ENCODE data around the gene NR3C1. TPM values are rescaled to one million over a fixed set of nuclear protein-coding genes. Genes with fewer than 3 reads are reported as not detected.
"Not testable (repeated sequence)": the region's sequence is repeated elsewhere in the genome, so short reads cannot be mapped to it uniquely, and the experiment has no call there.

NR3C1 gene
- total RNA-seq, 1 donor from 2014 or later, result 57.8 TPM

DNA sequence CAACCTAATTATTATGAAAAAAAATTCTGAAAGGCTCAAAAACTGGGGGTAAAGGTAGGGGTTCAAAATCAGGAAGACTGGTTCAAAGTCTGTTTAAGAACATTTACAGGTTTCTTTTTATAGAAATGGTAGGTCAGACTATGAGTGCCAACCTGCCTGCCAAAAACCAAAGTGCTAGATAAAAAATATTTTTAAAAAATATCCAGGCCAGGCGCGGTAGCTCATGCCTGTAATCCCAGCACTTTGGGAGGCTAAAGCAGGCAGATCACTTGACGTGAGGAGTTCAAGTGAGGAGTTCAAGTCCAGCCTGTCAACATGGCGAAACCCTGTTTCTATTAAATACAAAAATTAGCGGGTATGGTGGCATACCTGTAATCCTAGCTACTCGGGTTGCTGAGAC, 67.0 kb downstream of the NR3C1 start:
- DNase-seq (ENCODE audit: low spot score), result no peak

DNA sequence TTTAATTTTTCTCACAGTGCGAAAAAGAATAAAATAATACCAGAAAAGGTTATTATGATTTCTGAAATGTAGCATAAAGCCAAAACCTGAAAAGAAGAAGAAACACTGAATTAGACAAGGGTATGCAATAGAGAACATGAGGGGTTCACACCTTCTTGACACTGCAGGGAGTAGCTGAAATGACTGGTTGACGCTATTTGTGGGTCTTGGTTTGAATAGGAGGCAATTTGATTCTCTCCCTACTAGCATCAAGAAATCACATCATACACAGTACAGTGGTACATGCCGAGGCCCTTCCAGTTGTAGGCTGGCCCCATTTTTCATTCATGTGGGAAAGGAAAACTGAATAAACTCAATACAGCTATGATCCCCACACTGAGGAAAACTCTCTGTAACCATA, 68.6 kb downstream of the NR3C1 start:
- no peak for DNase-seq (ENCODE audit: low spot score)

DNA sequence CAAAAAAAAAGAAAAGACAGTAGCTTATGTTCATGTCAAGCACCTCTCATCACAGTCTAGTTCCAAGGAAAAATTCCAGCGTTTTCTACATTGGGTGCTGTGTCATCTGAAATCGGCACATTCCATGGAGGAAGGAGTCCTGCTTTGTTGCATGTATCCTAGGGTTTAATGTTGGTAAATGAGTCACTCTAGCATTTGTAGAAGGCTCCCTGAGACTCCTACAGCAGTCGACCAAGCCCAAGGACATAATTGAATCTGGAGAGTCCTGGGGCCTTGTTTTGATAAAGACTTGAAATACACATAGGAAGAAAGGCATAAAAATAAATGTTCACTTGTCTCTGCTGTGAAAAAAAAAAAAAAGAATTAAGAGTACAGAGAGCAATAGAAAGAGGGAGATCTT, 69.1 kb downstream of the NR3C1 start:
- not testable (repeated sequence) for DNase-seq (ENCODE audit: low spot score)

DNA sequence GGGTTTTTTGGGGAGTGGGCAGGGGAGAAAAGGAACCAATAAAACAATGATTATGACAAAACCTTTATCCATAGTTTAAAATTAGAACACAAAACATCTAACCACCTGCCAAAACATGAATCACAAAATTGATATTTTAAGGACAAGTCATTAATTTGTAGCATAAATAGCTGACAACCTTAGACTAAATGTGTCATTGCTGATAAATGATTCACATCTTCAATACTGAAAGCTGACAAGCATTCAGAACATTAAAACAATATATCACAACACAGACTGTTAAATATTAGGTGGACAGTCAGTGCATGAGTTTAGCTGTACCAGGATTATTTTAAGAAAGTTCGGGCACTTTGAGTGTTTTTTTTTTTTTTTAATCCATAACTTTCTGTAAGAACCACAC, 71.5 kb downstream of the NR3C1 start:
- no peak for DNase-seq (ENCODE audit: low spot score)

DNA sequence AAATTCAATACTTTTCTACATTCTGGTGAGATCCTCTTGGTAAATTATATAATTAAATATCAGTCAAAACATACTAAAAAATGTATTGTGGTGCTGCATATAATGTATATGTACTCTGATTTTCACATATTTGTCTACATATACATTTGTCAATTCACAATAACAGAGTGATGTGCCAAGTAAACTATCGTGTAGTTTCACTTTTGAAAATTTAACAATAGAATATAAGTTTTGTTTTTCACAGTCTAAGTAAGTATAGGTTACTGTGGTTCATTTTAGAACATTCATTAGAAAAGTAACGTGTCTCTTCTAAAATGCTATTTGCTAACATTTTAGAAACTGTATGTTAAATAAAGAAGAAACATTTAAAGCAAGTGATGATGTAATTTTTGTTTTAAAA, 73.6 kb downstream of the NR3C1 start:
- no peak for DNase-seq (ENCODE audit: low spot score)

DNA sequence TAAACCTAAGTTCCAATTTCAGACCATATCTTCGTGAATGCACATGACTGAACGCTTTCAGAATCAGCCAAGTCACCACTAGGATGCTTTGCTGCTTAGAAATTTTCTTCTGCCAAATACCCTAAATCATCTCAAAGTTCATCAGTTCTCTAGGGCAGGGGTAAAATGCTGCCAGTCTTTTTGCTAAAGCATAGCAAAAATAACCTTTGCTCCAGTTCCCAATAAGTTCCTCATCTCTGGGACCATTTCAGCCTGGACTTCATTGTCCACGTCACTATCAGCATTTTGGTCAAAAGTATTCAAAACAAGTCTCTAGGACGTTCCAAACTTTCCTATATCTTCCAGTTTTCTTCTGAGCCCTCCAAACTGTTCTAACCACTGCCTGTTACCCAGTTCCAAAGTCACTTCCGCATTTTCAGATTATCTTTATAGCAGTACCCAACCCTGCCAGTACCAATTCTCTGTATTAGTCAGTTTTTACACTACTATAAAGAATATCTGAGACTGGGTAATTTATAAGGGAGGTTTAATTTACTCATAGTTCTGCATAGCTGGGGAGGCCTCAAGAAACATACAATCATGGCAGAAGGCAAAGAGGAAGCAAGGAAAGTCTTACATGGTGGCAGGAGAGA, 74.8 kb downstream of the NR3C1 start:
- DNase-seq (ENCODE audit: low spot score), result no peak

DNA sequence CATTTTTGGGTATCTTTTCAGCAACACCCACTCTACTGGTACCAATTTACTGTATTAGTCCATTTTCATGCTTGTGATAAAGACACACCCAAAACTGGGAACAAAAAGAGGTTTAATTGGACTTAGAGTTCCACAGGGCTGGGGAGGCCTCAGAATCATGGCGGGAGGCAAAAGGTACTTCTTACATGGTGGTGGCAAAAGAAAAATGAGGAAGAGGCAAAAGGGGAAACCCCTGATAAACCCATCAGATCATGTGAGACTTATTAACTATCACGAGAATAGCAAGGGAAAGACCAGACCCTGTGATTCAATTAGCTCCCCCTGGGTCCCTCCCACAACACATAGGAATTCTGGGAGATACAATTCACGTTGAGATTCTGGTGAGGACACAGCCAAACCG, 78.4 kb downstream of the NR3C1 start:
- DNase-seq (ENCODE audit: low spot score), result not testable (repeated sequence)

DNA sequence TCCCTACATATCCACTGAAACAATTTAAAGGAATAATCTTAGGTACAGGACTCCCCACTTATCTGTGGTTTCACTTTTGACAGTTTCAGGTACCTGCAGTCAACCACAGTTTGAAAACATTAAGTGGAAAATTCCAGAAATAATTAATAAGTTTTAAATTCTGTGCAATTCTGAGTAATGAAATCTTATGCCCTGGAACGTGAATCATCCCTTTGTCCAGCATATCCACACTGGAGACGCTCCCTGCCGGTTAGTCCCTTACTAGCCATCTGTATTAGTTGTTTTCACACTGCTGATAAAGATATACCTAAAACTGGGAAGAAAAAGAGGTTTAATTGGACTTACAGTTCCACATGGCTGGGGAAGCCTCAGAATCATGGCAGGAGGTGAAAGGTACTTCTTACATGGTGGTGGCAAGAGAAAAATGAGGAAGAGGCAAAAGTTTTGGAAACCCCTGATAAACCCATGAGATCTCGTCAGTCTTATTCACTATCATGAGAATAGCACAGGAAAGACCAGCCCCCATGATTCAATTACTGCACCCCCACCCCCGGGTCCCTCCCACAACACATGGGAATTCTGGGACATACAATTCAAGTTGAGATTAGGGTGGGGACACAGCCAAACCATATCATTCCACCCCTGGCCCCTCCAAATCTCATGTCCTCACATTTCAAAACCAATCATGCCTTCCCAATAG, 80.4 kb downstream of the NR3C1 start:
- DNase-seq (ENCODE audit: low spot score), result not testable (repeated sequence)

DNA sequence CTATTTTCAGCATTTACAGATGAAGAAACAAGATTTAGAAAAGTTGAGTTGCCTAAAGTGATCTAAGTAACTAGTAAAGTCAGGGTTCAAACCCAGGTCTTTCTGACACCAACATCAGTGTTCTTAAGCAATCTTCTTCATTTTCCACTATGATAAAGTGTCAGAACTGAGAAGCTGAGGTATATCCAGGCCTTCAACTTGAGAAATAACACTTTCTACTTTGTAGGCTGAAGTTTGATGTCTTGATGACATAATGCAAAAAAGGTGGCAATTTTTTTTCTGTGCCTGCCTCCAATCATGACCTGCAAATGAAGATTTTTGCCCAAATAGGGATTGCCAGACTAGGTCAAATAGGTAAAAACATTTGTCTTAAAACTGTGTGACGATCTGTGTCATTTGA, 81.3 kb downstream of the NR3C1 start:
- no peak for DNase-seq (ENCODE audit: low spot score)

DNA sequence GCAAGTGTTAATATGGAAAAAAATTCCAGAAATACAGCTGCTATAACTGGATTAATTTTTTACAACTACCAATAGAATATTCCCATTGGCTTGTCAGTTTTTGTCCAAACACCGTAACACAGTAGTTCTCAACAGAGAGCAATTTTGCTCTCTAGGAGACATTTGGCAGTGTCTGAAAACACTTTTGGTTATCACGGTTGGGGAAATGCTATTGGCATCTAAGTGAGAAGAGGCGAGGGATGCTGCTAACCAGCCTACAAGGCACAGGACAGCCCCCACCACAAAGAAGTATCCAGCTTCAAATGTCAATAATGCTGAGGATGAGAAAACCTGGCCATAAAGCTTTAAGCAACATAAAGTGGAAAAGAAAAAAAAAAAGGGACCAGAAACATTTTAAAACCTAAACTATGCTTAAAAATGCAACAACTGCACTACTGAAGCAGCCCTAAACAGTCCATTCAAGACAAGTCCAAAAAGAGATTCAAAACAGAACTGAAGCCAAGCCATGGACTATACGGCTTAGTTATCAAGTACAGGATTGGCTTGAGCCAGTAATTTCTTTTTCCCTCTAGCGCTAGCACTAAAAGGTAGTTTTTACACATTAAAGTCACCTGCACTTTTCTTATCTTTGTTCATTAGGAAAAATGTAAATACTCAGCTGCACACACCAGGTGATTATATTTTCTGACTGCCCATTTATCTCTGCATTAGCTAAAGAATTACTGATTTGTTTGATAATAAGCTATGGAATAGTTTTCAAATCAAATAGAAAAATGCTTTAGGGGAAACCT, 83.9 kb downstream of the NR3C1 start:
- DNase-seq (ENCODE audit: low spot score), result no peak

DNA sequence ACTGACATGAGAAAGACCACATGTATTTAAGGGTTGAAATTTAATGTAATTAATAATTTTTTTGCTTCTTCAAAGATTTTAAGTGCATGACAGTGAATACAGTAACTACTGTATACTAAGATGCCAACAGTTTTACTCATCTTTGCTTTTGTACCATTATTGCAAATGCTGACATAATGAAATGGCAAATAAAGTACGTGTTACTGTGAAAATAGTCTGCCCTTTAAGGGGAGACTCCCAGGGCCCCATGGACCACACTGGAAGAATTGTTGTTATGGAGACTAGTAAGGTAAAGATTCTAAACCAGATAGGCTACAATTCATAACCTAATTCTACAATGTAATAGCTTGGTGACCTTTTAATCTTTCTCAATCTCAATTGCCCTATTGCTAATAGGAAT, 84.7 kb downstream of the NR3C1 start:
- DNase-seq (ENCODE audit: low spot score), result no peak

DNA sequence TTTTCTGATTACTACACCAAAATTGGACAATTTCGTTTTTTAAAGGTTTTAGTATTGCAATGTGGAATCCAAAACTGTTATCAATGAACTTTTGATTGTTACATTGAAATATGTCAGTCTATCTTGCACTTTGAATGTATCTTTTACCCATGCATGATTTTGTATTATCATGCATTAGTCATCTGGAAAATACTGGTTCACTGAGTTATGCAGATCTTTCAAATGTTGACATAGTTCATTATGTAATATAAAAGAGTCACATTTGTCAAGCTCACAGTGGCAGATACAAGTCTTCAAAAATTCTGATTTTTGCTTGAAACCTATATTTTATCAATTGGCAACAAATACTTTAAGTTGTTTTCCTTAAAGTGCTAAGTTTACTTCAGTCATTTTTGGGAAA, 85.2 kb downstream of the NR3C1 start:
- no peak for DNase-seq (ENCODE audit: low spot score)

DNA sequence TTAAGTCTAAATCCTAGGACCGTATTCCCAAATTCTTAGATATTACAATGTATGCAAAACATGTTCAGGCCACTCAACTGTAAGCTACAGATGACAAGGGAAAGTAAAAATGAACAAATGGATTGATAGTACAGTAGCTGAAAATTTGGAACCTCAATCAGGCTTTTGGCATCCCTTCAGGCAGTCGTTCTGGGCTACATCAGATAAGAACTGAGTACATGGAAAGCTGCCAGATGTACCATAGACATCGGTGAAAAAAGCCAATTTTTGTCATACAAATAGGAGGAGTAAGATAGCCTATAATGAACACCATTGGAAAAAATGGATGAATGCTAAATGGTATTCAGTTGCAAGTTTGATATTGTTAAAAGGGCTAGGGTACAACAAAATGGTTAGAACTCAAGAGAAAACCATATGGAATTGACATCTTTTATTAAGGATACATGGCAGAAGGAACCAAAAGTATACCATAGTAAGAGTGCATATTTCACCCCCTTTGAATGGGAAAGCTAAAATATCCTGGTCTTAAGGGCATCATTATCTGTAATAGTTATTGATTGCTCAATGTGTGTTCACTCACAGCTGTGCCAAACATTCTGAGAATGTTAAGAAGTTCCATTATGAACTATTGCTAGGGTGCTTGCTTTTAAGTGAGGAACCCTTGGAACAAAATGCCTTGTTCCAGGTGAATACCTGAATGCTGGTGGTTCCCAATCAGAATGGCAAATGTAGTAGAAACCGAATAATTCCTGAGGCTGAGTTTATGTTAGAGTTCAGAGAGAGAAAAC, 86.4 kb downstream of the NR3C1 start:
- no peak for DNase-seq (ENCODE audit: low spot score)

DNA sequence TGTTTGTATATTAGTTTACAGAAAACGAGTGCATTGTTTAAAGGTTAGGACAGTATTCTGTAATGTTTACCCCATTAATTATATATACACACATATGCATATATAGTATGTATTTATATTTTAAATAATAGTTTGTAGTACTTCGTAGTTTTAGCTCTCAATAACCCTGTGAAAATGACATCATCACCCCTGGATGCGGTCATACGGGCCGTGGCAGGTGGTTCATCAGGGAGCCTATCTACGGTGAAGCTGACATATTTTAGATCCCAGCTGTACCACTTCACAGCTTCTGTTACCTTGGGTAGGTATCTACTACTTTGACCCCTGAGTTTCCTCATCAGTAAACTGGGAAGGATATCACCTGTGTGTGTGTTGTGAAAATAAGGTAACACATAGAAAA, 87.1 kb downstream of the NR3C1 start:
- DNase-seq (ENCODE audit: low spot score), result no peak

DNA sequence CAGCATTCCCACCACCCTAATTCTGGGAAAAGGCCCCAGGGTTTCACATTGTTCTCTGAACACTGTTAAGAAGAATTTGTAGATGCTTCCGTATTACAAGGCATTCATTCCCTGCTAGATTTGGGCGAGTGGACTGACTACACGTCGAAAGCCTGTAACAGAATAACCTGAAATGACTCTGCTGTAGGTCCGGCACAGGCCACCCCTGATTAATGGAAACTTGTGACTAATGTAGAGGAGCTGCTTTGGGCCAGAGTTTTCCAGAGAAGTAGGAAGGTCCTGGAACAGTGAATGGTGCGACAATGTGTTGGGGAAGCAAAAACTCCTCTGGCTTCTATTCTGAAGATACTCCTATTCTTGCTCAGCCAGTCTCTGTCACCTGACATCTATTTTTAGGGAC, 87.6 kb downstream of the NR3C1 start:
- DNase-seq (ENCODE audit: low spot score), result no peak

DNA sequence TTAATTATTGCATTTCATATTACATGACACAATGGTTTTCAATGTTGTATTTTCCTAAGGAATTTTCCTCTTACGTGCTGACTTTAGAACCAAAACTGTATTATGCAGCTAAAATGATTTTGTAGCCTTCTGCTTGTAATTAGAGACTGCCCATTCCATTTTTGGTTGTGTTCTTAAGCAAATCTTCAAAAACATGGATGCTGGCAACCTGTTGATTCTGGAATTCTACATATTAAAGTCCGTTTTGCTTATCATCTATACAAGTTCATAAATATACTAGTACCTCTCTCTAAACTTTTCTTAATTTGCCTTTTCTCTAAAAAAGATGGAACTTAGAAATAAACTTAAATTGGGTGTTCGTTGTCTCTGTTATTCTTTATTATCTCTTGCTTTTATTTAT, 88.3 kb downstream of the NR3C1 start:
- DNase-seq (ENCODE audit: low spot score), result no peak

DNA sequence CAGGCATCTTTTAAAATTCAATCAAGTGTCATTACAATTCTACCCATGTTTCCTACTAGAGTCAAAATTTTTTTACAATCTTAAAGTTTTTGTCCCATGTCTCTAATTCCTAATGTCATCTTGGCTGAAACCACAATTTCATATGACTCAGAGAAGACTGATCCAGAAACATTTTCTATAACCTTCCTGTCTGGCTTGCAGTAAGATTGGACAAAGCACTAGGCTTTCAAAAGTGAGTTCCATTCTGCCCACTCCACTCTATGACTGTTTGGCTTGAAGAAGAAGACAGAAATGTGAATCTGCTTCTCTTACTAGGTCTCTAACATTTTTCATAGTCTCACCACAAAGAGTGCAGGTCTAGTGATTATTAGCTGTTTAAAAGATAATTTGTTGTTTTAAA, 88.8 kb downstream of the NR3C1 start:
- no peak for DNase-seq (ENCODE audit: low spot score)

DNA sequence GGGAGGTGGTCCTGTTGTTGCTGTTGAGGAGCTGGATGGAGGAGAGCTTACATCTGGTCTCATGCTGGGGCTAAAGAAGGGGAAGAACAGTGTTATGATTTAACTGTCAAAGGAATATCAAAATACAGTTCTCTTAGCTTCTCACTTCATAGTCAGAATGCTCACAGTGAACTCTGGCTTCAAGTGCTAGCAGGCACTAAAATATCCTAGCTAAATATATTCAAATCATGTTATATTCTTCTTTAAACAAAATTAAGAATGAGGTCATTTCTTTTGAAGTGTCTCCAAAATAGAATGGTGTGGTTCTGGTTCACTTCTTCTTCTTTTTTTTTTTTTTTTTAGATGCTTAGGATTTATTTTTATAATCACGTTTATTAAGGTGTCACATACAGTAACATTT, 89.4 kb downstream of the NR3C1 start:
- no peak for DNase-seq (ENCODE audit: low spot score)

DNA sequence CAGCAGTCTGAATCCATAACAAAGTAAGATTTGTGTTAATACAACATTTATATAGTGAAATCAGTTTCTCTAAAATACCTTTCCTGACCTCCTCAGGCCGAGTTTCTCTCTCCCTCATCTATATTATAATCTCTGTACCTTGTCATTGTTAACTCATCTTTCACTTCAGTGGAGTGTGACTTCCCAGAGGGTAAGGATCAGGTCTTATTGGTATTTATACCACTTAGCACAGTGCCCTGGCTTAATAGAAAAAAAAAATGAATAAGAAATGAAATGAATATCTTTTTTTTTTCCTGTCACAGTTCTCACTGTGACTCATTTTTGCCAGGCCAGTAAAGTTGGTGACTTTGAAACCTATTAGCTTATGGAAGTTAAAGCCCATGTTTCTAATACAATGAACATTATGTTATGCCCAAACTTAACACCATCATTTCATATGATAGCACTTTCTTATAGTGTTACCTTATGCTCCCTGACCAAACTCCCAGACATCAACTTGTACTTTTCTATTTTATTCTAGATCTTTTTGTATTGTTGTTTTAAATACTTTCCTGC, 90.1 kb downstream of the NR3C1 start:
- DNase-seq (ENCODE audit: low spot score), result no peak

DNA sequence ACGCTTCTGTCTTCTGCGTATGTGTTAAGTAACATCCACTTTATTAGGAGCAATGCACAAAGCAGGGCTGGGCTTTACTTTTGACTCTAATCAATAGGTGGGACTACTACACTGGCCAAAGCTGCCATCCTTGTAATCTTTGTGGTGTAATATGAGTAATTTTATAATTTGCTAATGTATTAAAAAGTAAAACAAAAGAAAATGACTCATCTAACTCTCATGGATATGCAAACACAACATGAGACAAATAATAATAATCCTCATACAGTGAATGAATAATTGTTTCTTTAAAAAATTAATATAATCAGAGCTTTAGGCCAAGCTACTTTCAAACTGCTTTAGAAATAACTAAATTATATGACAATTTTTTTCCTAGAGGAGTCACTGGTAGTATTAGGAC, 90.7 kb downstream of the NR3C1 start:
- no peak for DNase-seq (ENCODE audit: low spot score)

DNA sequence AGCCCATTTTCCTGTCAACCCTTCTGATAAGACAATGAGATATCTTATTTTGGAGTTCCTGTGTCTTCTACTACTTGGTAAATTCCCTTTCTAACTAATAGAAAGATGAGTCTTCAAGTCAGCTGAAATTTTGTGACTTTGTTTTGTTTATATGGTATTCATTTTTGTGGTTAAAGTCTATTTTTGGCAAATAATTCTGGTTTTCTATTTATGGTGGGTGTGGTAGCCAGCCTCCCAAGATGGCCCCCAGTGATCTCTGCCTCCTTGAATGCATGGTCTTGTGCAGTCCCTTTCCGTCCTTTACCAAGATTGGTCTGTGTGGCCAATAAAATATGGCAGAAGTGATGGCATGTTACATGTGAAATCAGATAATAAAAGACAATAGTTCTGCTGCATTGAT, 91.5 kb downstream of the NR3C1 start:
- no peak for DNase-seq (ENCODE audit: low spot score)

DNA sequence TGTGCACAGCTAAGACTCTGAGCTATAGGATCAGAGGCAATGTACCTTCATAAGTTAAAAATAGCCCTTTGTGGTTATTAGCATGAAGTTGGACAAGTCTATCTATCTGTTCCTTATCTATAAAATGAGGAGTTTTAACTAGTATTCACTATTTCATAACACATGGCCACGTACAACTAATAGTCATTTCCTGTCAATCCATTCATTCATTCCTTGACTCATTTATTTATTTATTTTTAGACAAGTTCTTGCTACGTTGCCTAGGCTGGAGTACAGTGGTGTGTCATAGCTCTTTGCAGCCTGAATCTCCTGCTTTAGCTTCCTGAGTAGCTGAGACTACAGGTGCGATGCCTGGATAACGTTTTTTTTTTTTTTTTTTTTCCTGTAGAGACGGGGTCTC, 92.1 kb downstream of the NR3C1 start:
- no peak for DNase-seq (ENCODE audit: low spot score)

Measured in mucosa of gallbladder (tissue), 1 donor.